Measurements from ENCODE around the gene NR1D1.

Gene NR1D1

GRCh38 chr17:40093005-40093579 is 7.3 kb downstream of the NR1D1 start:
- Histone ChIP-seq H3K4me1 (ENCODE audit: control insufficient read depth, insufficient read depth, low read length) (no peaks in the 10 kb centered on the region), H3K27ac (ENCODE audit: extremely low read depth, low read depth, low read length) (no peak overlapping the region; the same call in 1 of the 2 replicates), H3K9me3 (ENCODE audit: control insufficient read depth, insufficient read depth, low read depth, low read length) (no peaks in the 10 kb centered on the region), H3K4me3 (ENCODE audit: low read depth, low read length) (no peak overlapping the region), H3K36me3 (ENCODE audit: control insufficient read depth in 2 of 2, insufficient read depth in 1 of 2, low read length in 2 of 2) (peaks cover 4 to 54% of the 10 kb centered on the region in 2 experiments; a peak in 2 of 3 replicates)
- TF ChIP-seq ATF2 (tag by site-specific recombination; IDR thresholded peaks at IDR 0.05; ENCODE audit: low read depth) (no peak), TSHZ1 (tag by site-specific recombination; IDR thresholded peaks at IDR 0.05; ENCODE audit: borderline replicate concordance) (no peak), ZSCAN5A (tag by site-specific recombination; IDR thresholded peaks at IDR 0.05) (no peak), SP3 (tag by site-specific recombination; IDR thresholded peaks at IDR 0.05) (no peak), BCL11B (tag by site-specific recombination; IDR thresholded peaks at IDR 0.05; ENCODE audit: low read depth) (no peak)
- ChIA-PET POLR2A (interaction anchor here (0.8 to 2.1 kb wide), 4 partner anchors 18 to 47 kb away, joined by 3 to 10 read pairs (median 3); partner anchors contain the start of genes CASC3, MED24 and THRA), CTCF (interaction anchor here (0.6 to 1.5 kb wide), 7 partner anchors 9 to 148 kb away, joined by 4 to 9 read pairs (median 4); no protein-coding TSS in a partner anchor)

GRCh38 chr17:40092581-40092980 is 7.8 kb downstream of the NR1D1 start:
- POLR2A ChIA-PET: interaction anchor here (0.8 to 2.1 kb wide), 3 partner anchors 19 to 39 kb away, joined by 3 to 10 read pairs (median 3); partner anchors contain the start of genes MED24 and THRA
- H3K27ac ChIP-seq (ENCODE audit: extremely low read depth, low read depth, low read length): no peak overlapping the region
- CTCF ChIA-PET: interaction anchor here (0.6 to 1.5 kb wide), 5 partner anchors 17 to 148 kb away, joined by 4 to 9 read pairs (median 5); no protein-coding TSS in a partner anchor

More at GRCh38 chr17:40092581-40092980, 7.8 kb downstream of the NR1D1 start:
- TF ChIP-seq ZNF530 (tag by site-specific recombination; IDR thresholded peaks at IDR 0.05; ENCODE audit: low read depth) (no peak), PRDM10 (tag by site-specific recombination; IDR thresholded peaks at IDR 0.05) (0 out of 2 replicates have a peak, but pooled peaks have one; percentile 16), ZEB2 (tag by site-specific recombination; IDR thresholded peaks at IDR 0.05) (no peak), ZSCAN23 (tag by site-specific recombination; IDR thresholded peaks at IDR 0.05) (no peak), PRDM4 (tag by site-specific recombination; IDR thresholded peaks at IDR 0.05) (no peak), AEBP2 (tag by site-specific recombination; IDR thresholded peaks at IDR 0.05; ENCODE audit: borderline replicate concordance) (no peak), SP2 (tag by site-specific recombination; IDR thresholded peaks at IDR 0.05) (no peak), ZNF214 (tag by site-specific recombination; IDR thresholded peaks at IDR 0.05; ENCODE audit: borderline replicate concordance) (no peak), ZNF132 (tag by site-specific recombination; IDR thresholded peaks at IDR 0.05; ENCODE audit: borderline replicate concordance) (no peak)
- Histone ChIP-seq H3K4me1 (ENCODE audit: control insufficient read depth, insufficient read depth, low read length) (no peaks in the 10 kb centered on the region), H3K9me3 (ENCODE audit: control insufficient read depth, insufficient read depth, low read depth, low read length) (no peaks in the 10 kb centered on the region), H3K4me3 (ENCODE audit: low read depth, low read length) (no peak overlapping the region), H3K36me3 (ENCODE audit: control insufficient read depth in 2 of 2, insufficient read depth in 1 of 2, low read length in 2 of 2) (peaks cover 4 to 59% of the 10 kb centered on the region in 2 experiments; a peak in 2 of 3 replicates)

Data from HEK293 (cell line).